GM12872 (cell line): Measurements from ENCODE around the gene RASL11B.
A peak's percentile ranks its signal among the peaks of the same experiment; 100 is the strongest.

Experiments used
- TF ChIP-seq, protein P1 (sequence below): IDR thresholded peaks from 3 replicates; pipeline ENCODE4 v1.5.1; 2011; ENCODE audit warnings: low read depth, mild to moderate bottlenecking, low read length, moderate library complexity; ENCODE audit not compliant: insufficient read depth

RASL11B gene

DNA sequence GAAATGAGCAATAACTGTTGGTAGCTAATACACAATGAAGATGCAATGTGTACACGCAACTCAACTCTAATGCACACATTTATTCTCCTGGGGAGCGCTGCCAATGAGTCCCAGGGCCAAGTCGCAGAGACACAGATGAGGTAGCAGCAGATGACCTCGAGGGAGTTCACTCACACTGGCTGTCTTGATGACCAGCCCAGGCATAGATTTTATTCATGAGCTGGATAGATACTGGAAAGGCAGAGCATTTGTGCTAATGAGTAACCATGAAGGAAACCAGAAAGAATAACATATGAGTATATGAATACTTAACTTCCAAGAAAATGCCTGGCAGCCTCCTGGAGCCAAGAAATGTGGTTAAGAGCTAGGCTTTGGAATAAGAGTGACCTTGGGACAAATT lies 42.3 kb downstream of the RASL11B start:
- TF ChIP-seq, protein P1, sequence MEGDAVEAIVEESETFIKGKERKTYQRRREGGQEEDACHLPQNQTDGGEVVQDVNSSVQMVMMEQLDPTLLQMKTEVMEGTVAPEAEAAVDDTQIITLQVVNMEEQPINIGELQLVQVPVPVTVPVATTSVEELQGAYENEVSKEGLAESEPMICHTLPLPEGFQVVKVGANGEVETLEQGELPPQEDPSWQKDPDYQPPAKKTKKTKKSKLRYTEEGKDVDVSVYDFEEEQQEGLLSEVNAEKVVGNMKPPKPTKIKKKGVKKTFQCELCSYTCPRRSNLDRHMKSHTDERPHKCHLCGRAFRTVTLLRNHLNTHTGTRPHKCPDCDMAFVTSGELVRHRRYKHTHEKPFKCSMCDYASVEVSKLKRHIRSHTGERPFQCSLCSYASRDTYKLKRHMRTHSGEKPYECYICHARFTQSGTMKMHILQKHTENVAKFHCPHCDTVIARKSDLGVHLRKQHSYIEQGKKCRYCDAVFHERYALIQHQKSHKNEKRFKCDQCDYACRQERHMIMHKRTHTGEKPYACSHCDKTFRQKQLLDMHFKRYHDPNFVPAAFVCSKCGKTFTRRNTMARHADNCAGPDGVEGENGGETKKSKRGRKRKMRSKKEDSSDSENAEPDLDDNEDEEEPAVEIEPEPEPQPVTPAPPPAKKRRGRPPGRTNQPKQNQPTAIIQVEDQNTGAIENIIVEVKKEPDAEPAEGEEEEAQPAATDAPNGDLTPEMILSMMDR, result no peak

DNA sequence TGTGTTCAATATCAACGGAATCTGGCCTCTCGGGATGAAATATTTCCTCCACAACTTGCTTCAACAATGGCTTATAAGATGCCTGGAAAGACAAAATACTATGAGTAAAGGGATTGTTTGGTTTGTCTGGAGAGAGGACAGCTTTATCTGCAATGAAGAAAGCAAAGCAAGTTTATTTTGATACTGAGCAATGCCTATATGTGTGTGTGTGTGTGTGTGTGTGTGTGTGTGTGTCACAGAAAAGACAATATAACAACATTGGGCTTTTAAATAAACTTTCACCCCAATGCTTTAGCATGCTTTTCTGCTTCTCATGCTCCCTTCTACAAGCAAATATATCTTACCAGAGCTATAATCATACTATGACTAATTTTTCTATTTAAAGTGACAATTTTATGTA lies 45.4 kb downstream of the RASL11B start:
- TF ChIP-seq, protein P1, result no peak

DNA sequence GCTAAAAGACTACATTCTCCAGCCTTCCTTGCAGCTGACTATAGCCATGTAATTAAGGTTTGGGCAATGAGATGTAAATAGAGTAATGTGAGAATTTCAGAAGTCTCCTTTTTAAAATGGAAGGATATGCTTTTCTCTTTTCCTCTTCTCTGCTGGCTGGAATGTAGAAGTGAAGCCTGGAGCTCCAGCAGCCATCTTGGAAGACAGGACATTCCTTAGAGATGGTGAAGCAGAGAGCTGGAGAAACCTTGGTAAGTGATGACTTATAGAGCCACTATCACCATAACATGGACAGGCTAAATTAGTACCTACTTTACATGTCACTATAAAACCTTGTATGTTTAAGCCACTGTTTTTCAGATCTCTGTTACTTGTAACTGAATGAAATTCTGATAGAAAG lies 48.0 kb downstream of the RASL11B start:
- TF ChIP-seq, protein P1, result no peak

DNA sequence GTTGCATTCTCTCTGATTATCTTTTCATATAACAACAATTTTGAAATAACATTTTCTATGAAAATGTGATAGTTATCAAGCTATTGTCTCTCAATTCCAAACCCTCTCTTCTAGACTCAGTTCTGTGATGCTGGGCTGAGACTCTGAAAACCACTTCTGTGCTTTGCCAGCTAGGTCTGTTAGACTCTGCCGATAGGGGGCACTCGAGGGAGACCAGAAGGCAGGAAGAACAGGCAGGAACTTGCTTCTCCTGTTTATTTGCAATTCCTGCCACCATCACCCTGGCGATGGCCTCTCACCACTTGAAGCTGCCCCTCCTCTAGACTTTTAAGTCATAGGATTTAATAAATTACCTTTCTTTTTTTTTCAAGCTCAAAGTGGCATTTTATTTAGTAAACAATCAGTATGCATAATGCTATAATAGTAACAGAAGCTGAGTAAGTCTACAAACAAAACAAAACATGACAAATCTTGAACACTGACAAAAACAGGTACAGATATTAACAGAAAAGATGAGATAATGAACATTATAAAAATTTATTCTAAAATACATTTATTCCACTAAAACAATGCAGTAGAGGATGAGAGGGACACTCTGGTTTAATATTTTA lies 49.7 kb downstream of the RASL11B start:
- TF ChIP-seq, protein P1, result peak; percentile 88

DNA sequence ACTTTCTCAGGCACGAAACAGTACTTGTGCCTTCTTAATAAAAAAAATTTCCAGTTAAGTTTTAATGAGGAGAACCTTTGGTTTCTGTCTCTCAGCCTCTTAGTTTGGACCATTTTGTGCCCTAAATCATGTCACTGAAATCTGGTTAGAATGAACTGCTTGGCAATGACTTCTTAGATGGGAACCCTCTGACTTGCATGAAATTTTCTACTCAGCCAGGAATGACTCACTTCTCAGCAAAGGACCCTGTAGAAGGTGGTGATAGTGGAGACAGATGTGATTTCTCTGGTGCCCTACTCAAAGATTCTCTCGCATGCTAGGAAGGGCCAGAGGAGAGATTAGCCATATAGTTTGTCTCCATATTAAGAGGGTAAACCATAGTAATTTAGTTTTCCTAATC lies 50.5 kb downstream of the RASL11B start:
- TF ChIP-seq, protein P1, result no peak

DNA sequence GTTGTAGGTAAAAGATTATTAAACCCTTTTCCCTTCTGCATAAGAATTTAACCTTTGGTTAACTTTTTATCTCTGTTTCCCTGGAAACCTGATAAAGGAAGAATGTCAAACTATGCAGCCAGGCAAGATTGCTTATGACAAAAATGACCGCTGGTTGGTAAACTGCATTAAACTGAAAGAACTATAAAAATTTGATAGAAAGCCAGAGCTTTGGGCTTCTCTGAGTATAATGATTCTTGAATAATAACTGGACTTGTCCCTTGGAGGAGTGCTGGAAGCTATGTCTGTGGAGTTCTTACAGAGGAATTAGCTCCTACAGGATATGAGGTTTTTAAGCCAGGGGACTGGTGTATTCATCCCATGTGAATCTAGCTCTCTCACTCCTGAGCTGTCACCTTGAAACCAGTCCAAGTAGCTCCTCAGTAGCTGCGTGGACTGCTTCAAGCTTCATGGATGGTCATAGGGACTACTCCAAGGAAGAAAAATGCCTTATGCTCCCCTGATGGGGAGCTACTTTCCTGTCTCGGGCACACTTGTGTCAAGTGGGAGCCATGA lies 52.0 kb downstream of the RASL11B start:
- TF ChIP-seq, protein P1, result no peak

DNA sequence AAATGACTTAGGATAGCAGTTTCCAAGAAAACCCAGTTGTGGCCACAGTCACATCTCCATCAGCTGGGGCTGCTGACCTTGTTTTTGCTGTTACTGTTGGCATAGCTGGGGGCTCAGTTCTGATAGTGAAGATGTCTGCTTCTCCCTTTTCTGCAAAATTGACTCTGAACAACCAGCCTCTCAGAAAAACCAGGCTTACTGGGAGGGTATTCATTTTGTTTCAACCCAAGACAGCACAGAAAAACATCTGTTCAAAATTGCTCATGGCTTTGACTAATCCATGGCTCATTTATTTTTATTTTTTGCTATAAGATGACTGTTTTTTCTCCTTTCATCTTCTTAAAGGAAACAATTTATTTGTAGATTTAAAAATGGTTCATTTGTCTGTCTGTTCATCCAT lies 53.1 kb downstream of the RASL11B start:
- TF ChIP-seq, protein P1, result no peak
